HG02571 (cell line): Measurements from ENCODE around the gene MPV17L2.
"Not testable (repeated sequence)": the region's sequence is repeated elsewhere in the genome, so short reads cannot be mapped to it uniquely, and the experiment has no call there.

Experiments
- ATAC-seq: cut with Tn5 transposase; IDR thresholded peaks from one replicate; pipeline ENCODE4 v1.9.1; 2021; ENCODE audit warnings: mild to moderate bottlenecking, moderate library complexity; ENCODE audit not compliant: unreplicated experiment

MPV17L2 gene

DNA sequence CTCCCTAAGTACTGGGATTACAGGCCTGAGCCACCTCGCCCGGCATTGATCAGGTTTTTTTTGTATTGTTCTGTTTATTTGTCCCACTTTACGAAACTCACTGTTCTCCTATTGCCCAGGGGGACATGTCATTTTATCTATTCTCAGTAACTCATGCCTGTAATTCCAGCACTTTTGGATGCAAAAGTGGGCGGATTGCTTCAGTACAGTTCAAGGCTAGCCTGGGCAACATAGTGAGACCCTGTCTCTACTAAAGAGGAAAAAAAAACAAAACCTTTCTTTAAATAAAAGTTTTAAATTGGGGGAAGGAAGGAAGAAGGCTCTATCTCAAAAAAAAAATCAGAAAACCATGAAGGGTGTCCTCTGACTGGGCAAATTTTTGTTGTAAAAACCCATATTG lies 2.7 kb upstream of the MPV17L2 start:
- no peak for ATAC-seq

DNA sequence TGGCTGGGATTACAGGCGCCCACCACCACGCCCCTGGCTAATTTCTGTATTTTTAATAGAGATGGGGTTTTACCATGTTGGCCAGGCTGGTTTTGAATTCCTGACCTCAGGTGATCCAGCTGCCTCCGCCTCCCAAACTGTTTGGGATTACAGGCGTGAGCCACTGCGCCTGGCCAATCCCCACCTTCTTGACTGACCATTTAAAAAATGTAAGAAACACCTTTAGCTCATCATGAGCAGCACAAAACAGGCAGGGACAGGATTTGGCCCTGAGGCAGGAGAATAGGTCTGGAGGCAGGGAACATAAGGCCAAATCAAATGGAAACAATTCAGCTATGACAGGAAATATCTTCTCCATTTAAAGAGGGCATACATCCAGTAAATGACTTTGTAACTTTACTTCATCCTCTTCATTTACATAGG lies 1.4 kb upstream of the MPV17L2 start:
- ATAC-seq: no peak

DNA sequence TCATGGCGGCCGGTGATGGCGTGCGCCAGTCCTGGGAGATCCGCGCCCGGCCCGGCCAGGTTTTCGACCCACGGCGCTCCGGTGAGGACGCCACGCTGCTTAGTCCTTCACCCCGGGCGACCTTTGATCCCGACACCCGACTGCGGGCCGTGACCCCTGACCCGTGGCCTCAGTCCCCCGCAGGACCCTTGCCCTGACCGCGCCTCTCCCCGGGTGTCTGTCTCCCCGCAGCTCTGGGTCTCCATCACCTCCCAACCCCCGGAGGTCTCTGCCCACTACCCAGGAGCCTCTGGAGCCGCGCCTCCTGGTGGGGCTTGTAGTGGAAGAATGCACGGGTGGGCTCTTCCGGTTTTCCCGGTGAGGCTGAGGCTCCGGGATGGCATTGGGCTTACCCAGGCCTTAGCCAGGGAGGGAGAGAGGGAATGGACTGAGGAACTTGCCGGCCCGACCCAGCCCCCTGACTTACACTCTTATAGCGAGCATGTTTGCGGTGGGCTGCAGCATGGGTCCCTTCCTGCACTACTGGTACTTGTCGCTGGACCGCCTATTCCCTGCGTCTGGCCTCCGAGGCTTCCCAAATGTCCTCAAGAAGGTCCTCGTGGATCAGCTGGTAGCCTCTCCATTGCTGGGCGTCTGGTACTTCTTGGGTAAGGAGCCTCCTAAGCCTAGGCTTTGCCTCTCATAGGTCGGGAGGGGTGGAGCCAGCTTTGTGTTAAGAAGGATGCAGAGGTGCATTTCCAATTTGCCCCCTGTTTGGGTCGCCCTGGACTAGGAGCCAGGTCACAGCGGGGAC lies 566 bp downstream of the MPV17L2 start:
- ATAC-seq: peak; percentile 0

DNA sequence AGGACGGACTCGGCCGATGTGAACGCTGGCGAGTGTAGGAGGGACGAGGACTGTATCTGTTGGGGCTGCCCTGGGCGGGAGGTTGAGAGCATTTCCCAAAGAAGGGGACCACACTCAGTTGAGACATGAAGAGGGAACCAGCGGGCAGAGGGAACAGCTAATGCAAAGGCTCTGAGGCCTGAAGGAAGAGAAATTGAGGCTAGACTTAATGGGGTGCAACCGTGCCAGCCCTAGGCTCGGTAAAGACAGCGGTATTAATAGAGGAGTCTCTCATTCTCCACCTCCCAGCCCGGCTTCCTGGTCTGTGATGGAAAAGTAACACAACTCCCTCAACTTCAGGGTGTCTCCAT lies 1.1 kb downstream of the MPV17L2 start:
- no peak for ATAC-seq

DNA sequence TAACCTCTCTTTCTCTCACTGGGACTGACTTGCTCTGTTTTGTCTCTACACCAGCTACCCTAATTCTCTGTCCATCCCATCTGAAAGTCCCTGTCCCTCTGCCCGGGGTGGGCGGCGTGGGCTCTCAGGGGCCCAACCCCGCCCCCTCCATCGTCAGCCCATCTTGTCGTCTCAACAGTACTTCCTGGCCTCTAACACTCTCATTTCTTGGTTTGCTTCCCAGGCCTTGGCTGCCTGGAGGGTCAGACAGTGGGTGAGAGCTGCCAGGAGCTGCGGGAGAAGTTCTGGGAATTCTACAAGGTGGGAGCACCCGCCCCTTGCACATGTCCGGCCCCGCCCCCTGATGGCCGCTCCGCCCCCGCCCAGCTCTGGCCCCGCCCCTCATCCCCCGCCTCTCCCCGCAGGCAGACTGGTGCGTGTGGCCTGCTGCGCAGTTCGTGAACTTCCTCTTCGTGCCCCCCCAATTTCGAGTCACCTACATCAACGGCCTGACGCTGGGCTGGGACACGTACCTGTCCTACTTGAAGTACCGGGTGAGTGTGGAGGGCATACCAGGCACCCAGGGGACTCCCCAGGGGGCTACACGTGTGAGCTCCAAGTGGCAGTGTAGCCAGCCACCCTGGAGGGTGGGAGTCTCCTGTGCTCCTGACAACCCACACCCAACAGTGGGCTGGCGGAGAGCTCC lies 1.7 kb downstream of the MPV17L2 start:
- no peak for ATAC-seq

DNA sequence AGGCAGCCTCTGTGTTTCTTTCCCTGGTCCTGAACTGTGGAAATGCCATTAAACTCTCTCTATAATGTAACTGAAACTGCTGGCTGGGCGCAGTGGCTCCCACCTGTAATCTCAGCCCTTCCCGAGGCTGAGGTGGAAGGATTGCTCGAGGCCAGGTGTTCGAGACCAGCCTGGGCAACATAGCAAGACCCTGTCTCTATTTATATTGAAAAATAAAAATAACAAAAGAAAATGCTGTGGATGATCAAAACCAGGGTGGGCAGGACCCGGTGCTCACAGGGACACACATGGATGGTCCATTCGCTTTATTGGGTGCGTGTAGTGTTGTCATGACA lies 3.5 kb downstream of the MPV17L2 start:
- no peak for ATAC-seq

DNA sequence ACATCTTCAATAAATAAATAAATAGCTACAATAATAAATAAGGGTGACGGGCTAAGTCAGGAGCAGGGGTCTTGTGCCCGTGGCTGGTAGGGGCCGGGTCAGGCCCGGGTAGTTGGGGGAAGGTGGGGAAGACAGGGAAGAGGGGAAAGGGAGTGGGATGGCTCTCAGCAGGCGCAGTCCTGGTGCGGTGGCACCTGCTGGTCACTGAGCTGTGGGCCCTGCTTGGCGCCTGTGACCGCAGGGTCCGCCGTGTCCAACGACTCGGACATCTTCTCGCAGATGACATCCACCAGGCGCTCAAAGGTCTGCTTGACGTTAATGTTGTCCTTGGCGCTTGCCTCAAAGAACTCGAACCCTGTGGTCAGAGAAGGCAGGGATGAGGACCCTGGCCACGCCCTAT lies 4.3 kb downstream of the MPV17L2 start:
- ATAC-seq: no peak

DNA sequence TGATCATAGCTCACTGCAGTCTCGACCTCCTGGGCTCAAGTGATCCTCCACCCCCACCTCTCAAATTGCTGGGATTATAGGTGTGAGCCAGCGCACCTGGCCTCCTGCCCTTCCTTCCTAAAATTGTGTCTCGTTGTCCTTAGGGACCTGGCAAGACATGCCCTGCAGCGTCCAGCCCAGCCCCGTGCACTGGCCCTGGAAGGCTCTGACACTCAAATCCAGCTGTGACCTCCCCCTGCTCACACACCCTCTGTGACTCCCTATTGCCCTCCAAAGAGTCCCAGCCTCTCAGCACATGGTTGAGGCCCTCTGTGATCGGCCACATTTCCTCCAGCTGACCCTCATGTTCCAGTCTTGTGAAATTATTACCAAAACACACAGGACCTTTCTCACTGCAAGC lies 4.9 kb downstream of the MPV17L2 start:
- no peak for ATAC-seq

DNA sequence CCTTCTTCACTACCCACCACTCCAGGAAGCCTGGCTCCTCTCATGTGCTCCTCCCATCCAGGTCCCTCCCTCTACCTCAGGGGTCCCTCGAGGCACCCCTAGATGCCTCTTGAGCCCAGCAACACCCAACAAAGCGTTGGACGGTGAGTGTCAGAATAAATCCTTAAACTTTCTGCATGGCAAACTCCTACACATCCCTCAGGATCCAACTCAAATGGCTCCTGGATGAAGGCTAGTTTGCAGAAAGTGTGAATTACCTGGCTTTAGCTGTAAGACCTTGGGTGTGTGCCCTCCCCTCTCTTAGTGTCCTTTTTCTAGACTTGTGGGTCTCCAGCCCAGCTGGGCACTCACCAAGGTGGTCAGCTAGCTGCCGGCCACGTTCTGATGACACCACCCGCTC lies 5.4 kb downstream of the MPV17L2 start:
- no peak for ATAC-seq

DNA sequence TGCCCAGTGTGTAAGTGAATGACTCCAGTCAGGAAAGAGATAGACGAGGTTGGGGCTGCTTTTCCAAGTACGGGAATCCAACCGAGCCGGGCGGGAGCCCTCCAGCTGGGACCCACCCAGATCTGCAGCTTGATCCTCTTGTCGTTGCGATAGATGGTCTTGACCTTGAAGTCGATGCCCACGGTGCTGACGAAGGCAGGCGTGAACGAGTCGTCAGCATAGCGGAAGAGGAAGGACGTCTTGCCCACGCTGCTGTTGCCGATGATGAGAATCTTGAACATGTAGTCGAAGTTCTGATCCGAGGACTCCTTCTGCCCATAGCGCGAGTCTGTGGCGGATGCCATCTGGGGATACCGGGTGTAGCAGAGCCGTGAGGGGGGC lies 9.4 kb downstream of the MPV17L2 start:
- no peak for ATAC-seq

DNA sequence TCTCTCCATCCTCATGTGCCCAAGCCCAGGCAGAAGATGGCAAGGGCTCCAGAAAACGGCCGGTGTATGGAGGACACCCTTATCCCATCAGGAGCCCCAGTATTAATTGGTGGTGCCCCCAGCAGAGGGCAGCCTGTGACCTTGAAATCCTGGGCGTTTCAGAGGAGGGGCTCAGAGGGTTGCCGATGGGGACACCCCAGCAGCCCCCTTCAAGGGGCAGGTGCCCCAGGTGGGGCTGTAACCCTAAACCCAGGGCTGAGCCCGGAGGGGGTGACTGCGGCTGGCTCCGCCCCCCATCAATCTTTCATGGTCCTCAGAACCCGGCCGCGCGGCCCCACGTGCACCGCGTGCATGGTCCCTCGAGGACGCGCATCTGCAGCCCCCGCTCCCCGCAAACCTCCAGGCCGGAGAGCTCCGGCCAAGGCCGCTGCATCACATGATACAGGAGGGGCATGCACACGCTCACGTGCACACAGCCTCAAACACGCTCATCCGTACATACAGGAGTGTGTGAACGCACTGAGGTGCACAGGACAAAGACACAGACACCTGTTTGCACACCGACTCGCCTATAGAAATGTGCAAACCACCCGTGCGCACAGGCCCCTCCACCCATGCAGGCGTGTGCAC lies 9.9 kb downstream of the MPV17L2 start:
- no peak for ATAC-seq

DNA sequence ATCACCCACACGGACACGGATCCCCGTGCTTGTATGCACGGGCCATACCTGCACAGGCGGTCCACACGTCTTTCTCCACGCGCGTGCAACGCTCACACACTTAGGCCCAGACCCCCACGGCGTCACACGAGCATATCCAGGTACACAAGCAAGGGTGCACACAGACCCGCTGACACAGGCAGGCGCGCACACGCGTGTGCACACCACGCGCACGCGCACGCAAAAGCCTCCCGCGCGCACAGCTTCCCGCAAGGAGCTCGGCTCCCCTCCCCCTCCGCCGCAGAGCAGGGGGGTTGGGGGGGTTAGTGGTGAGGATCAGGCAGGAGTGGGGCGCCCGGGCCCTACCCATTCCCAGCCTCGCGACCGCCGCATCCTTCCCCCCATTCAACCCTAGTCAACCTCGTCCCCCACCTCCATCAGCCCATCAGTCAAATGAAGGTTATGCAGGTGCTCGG lies 10.4 kb downstream of the MPV17L2 start:
- peak; percentile 5 for ATAC-seq

DNA sequence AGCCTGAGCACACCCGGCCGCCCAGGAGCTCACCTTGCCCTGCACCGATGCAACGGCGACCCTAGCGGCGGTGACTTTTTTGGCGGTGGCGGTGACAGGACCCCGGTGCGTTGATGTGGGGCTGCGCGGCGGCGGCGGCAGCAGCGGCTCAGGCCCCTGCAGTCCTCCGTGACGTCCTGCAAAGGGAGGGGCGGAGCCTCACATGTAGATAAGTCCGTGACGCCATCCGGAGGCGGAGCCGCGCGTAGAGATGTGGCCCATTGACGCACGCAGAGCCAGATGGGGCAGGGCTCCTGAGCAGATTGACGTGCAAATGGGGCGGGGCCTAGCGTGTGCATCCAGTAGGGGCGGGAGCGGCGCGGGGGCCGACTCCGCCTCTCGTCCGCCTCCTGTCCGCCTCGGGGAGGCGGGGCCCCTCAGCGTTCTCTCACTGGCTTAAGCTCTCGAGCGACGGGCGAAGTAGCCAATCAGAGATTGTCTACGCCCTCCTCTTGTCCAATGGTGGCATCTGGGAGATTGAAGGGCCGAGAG lies 10.9 kb downstream of the MPV17L2 start, which contains the start of gene RAB3A:
Gene RAB3A (minus strand): TSS at position 180 of the 531 bp plus-strand sequence. CDS start 1,302 bp downstream, outside the sequence.
- peak; percentile 81 for ATAC-seq

DNA sequence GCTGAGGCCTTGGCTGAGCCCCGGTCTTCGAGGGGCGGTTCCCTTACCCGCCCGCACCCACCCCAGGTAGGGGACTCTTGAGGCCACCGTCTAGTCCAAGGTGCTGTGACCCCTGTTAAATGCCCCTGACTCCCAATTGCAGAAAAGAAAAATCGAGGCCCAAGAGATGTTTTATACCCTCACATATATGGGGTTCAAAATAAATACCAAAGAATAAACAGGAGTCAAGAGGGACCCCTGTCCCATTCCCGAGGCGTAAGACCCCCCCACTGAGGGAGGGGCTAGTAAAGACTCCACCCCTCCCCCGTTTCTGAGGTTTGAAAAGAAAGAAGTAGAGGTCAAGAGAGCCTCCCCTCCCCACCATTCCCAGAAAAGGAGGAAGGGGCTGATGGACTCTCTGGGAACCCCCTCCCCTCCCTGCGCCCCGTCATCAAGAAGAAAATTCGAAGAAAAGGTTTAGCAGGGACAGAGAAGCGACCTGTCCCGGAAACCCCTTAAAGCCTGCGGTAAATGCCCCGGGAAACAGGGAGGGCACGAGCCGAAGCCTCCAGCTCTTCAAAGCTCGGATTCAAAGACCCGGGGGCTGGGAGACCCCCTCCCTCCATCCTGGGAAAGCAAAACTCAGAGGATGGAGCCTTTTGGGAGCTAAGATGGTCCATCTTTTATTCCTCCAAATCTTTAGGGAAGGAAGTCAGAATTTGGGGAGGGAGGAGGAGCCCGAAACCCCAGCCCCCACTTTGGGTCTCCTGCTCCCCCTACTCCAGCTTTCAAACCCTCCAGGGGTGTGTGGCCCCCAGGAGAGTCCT lies 11.6 kb downstream of the MPV17L2 start:
- peak; percentile 15 for ATAC-seq

DNA sequence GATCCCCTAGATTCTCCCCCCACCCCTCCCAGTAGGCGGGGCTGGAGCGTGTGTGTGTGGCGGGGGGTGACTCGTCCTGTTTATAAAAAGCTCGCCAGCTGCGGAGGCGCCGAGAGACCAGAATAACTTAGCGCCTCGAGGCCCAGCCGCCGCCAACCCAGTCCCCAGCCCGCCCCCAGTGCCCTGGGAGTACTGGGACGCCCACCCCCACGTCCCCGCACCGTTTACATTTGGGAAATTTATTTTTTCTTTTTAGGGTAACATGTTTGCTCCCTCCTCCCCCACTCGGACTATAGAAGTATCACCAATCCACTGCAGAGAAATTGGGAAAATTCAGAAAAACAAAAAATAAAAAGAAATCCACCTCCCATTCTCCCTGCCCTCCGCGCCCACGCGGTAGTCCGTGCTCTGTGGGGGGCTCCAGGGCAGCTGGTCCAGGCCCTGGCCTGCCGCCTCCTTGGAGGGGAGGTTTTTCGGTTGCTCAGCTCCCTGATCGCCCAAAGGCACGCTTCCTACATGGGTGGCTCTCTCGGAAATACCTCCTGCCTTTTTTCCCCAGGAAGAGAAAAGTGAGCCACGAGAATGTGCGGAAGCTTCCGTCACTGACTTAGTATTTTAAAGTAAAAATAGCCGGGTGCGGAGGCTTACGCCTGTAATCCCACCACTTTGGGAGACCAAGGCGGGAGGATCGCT lies 12.3 kb downstream of the MPV17L2 start:
- ATAC-seq: no peak

DNA sequence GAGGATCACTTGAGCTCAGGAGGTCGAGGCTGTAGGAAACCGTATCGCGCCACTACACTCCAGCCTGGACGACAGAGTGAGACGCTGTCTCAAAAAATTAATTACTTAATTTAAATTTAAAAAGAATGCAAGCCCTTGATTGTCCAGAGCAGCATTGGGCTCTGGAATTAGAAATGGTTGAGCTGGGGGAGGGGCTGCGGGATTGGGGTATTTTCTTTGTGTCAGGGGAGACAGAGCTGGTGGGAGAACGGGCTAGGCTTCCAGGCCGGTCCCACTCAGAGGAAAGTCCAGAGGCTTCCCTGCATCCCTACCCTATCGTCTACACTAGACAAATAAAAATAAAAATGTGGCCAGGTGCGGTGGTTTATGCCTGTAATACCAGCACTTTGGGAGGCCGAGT lies 13.0 kb downstream of the MPV17L2 start:
- ATAC-seq: no peak

DNA sequence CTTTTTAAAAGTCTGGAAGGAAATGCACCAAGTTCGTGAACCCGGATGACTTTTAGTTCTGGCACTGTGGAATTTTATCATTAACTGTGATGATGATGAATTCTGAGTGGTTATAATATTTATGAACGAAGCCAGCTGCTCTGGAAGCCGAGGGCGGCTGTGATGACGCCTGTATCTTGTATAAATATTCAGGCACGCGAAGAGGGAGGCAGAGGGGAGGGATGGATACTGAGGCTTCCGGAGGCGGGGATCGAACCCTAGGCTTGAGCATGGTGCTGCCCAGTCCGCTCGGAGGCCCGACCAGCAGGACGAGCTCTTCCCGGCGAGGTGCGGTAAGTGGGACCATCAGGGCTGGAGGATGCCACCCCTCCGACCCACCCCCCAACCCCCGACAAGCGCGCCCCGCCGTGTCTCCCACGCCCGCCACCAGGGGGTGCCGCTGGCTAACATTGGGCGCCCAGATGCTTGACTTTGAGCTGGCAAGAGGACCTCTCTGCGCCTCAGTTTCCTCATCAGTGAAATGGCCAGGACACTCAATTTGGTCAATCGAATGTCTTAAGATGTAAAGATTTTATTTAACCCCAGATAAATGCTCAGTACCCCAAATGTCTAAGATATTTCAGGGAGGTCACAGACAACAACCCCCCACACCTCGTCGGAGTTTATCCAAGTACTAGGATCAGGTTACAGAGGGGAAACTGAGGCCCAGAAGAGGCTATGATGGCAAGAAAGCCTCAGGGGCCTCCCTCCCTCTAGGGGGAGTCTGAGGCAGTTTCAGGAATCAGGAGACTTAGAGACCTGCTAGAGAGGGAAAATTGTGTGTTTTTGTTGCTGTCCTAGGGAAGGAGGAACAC lies 15.3 kb downstream of the MPV17L2 start:
- no peak for ATAC-seq

DNA sequence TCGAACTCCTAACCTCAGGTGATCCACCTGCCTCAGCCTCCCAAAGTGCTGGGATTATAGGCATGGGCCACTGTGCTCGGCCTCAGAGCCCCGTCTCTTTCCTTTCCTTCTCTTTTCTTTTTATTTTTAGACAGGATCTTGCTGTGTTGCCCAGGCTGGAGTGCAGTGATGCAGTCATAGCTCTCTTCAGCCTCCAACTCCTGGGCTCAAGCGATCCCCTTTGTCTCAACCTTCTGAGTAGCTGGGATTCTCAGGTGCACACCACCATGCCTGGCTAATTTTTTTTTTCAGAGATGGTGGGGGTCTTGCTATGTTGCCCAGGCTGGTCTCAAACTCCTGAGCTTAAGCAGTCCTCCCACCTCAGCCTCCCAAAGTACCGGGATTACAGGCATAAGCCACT lies 16.9 kb downstream of the MPV17L2 start:
- not testable (repeated sequence) for ATAC-seq

DNA sequence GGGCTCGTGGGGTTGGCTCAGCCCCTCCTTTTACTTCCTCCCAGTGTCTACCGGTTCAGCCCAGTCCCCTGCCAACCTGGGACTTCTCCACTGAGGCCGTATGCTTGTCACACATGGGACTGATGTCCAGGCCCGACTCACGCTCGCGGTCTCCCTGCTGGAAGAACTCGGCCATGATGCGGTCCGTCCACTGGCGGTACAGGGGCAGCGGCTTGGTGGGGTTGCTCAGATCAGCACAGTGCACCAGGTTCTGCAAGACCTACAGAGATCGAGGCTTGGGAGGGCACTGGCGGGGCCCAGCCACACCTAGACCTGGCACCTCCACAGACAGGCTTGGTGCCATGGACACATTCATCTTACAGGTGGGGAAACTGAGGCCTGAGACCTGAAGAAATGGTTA lies 18.7 kb downstream of the MPV17L2 start:
- no peak for ATAC-seq
